H54 (cell line): ENCODE measurements around the gene SIPA1L3.

Source experiments
- DNase-seq: peaks from one replicate; pipeline ENCODE4 v3.0.0; 2011; ENCODE audit warnings: low spot score, mixed read lengths; ENCODE audit not compliant: insufficient read length
- FAIRE-seq: peaks from 3 replicates; lab custom pipeline; 2011; peaks lifted over from hg19 to GRCh38; lab: Jason Lieb, UNC
- POLR2A ChIP-seq: IDR thresholded peaks from 2 replicates; pipeline ENCODE4 v1.6.1; 2011; ENCODE audit warnings: low read depth, mild to moderate bottlenecking, low read length

The SIPA1L3 gene

GRCh38 chr19:37943480-37943879, 36.5 kb downstream of the SIPA1L3 start:
- no peak for DNase-seq
- no peak for FAIRE-seq
- no peak for TF ChIP-seq POLR2A

DNA sequence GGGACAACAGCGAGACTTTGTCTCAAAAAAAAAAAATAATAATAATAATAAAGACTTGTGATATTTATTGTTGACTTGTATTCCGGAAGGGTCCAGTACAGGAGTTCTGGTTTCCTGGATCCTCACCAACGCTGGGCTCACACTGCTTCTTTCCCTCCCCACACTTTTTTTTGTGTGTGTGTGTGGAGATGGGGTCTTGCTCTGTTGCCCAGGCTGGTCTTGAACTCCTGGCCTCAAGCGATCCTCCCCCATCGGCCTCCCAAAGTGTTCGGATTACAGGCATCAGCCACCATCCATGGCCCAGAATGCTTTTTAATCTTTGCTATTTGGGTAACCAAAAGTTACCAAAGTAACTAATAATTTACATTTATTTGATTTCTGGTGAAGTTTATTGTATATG, 39.1 kb downstream of the SIPA1L3 start:
- FAIRE-seq: no peak
- no peak for TF ChIP-seq POLR2A
- DNase-seq: no peak

DNA sequence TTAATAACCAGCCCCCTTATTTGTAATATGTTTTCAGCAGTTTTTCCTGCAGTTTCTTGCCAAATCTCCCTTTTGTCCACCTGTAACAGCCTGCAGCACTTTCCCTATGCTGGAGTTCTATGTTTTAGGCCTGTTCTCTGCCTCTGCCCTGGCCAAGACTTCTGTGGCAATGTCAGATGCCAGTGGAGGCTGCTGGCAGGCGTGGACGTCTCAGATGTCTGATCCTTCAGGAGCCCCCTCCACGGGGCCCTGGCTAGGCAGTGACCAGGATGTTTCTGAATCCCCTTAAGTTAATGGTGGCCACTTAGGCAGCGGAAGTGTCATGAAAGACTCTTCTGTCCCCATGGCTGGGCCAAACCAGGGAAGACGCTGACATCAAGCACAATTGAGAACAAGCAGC, 40.8 kb downstream of the SIPA1L3 start:
- DNase-seq: no peak
- no peak for FAIRE-seq
- no peak for TF ChIP-seq POLR2A

- FAIRE-seq (no peak), DNase-seq (no peak)
- no peak for TF ChIP-seq POLR2A
Measured at GRCh38 chr19:37948362-37948761, 41.4 kb downstream of the SIPA1L3 start.

DNA sequence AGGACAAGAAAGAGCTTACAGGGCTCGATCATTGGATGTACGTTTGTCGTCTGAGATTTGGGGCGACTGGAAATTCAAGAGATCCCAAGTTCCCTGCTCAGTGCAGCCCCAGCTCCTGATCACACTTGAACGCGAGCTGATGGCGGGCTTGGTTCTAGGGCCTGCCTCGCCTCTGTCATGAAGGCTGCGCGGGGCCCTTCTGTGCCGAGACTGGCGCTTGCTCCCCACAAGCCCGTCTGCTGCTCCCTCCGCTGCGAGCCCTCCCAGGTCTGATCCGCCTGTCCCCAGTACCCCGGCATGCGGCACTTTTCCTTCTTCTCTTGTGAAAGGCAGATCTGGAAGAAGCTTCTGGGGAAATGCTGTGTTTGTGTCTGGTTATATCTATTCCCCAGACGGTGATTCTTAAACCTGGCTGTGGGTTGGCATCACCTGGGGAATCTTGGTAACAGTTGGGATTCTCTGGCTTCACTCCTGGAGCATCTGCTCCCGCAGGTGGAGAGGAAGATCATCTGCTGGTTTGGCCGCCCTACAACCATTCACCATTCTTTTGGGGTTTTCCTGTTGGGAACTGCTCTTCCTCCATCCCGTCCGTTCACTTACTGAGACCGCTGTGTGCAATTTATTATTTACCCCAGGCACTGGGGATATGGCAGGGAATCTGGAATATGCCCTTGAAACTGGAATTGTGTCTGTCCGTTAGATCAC, 43.6 kb downstream of the SIPA1L3 start:
- no peak for TF ChIP-seq POLR2A
- DNase-seq (no peak), FAIRE-seq (no peak)

GRCh38 chr19:37951816-37952210, 44.8 kb downstream of the SIPA1L3 start:
- TF ChIP-seq POLR2A: no peak
- FAIRE-seq (no peak), DNase-seq (no peak)

DNA sequence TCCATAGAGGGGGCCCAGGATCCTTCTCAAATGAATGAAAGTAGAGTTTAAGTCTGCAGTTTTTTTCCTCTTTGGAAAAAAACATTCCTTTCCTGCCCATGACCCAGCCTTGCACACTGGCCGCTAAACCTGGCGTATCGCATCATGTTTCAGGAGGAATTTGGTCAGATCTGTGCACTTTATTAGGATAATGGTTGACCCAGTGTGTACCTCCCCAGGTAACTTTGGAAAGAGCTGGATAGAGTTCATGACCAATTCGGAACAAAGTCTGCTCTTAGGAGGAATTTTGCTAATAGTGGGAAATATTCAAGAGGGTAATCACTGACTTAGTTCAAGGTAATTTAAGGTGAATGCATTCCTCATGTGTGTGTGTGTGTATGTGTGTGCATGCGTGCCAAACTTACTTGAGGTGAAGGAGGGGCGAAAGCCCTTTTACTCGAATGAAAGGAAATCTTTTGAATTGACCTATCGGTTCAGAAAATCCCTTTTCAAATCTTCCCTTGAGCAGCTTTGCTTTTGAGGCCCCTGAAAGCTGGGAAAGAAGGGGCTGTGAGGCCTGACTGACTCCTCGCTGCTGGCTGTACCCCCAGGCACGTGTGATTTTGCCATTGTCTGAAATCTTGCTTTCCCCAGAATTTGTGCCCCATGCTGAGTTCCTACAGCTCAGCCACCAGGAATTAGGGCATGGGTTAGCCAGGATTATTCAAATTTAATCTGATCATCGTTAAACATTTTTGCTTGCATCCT, 46.3 kb downstream of the SIPA1L3 start:
- TF ChIP-seq POLR2A: no peak
- no peak for FAIRE-seq
- DNase-seq: no peak

DNA sequence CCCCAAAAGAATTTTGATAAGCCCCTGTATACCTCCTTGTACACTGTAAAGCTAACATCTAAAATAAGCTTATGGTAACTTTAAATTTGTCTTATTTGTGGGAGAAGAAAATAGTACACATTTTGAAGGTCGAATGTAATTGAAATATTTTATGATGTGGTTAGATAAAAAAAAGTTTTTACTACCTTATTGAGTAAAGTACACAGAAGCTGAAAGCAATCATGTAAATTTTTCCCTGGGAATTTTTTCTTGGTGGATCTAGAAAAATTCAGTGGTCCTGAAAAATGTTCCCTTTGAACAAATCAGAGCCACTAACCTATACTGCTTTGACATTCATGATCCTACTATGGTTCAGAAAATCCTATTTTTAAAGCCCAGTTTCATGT, 46.9 kb downstream of the SIPA1L3 start:
- no peak for TF ChIP-seq POLR2A
- DNase-seq (no peak), FAIRE-seq (no peak)

GRCh38 chr19:37954421-37954874, 47.4 kb downstream of the SIPA1L3 start:
- DNase-seq: no peak
- no peak for TF ChIP-seq POLR2A
- FAIRE-seq: no peak

GRCh38 chr19:37955986-37956385, 49.0 kb downstream of the SIPA1L3 start:
- no peak for TF ChIP-seq POLR2A
- DNase-seq (no peak), FAIRE-seq (no peak)

DNA sequence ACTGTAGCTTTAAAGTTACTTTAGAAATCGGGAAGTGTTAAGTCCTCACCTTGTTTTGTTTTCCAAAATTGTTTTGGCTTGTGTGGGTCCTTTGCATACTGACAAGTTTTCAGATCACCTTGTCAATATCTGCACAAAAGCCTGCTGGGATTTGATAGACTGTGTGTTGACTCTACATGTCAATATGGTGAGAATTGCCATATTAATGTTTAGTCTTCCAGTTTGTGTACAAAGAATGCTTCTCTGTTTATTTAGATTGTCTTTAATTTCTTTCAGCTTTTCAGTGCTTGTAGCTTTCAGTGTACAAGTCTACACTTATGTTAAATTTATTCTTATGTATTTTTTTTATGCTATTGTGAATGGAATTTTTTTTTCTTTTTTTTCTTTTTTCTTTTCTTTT, 50.2 kb downstream of the SIPA1L3 start:
- no peak for TF ChIP-seq POLR2A
- DNase-seq: no peak
- no peak for FAIRE-seq

DNA sequence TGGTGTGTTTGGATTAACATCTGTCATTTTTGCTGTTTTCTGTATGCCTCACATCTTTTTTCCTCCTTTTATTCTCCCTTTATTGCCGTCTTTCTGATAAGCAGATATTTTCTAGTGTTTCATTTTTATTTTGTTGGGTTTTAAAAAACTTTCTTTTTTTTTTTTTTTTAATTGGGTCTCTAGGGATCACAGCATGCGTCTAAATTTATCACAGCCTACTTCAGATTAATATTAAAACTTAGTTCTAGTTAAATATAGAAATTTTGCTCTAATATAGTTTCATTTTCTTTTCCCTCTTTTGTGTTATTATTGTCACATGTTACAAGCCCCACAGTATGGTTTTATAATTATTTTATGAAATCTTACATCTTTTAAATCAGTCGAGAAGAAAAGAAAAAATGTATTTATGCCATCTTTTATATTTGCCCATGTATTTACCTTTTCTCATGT, 52.7 kb downstream of the SIPA1L3 start:
- FAIRE-seq (no peak), DNase-seq (no peak)
- TF ChIP-seq POLR2A: no peak

GRCh38 chr19:37961198-37961597, 54.2 kb downstream of the SIPA1L3 start:
- DNase-seq: no peak
- no peak for FAIRE-seq
- TF ChIP-seq POLR2A: no peak

DNA sequence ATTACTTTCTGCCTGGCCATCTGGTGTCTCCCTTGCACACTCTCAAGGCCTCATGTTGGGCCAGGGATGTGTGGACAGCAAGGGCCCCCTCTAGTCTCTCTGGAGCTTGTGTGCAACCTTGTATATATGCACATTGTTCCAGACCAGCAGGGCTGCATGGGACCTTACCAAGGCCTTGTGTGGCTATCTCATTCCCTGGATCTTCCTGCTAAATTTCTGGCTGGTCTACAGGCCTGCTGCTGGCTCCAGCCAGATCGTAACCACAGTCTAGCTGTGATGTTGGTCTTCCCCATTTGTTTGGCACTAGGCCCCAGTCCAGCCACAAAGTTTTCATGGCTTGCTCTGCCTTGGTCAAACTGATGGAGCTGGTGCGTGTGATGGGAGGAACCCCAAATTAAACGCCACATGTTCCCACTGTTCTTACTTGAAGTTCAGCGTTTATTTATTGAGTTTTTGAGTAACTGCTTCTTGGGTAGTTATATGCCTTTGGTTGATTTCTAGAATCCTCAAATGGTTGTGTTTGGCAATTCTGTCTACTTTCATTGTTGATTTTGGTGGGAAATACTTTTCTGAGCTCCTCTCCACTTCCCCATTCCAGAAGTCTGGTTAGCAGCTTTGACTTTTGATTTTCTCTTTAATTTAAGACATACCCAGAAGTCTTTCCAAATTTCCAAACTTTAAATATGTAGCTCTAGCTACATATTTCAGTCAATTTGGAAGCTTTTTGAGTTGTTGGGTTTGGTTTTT, 56.4 kb downstream of the SIPA1L3 start:
- FAIRE-seq: no peak
- no peak for TF ChIP-seq POLR2A
- DNase-seq: no peak
